GM12878 (cell line): ENCODE measurements around the gene DNAJA2. TPM values are rescaled to one million over a fixed set of nuclear protein-coding genes. Genes with fewer than 3 reads are reported as not detected.

ENCODE experiments used
- CTCF ChIP-seq, 3 experiments: IDR thresholded peaks in 2 of 3; conservative IDR thresholded peaks in 1 of 3; 2 replicates each; pipeline ENCODE4 v1.5.1; 2011; ENCODE audit warnings: low read depth in 3 of 3, low read length in 3 of 3, mild to moderate bottlenecking in 3 of 3, control low read depth in 2 of 3, moderate library complexity in 2 of 3, inconsistent platforms in 1 of 3, mixed read lengths in 1 of 3; ENCODE audit not compliant: control insufficient read depth in 2 of 3, insufficient read depth in 1 of 3; ENCODE audit errors: extremely low read depth in 1 of 3
- EGR1 ChIP-seq, 2 experiments: IDR thresholded peaks; 1 replicate in 1 of 2; 2 replicates in 1 of 2; pipeline ENCODE4 v1.6.1; 2011 to 2012; ENCODE audit warnings: low read depth in 2 of 2, low read length in 2 of 2, borderline replicate concordance in 1 of 2, mild to moderate bottlenecking in 1 of 2, moderate library complexity in 1 of 2
- ESRRA ChIP-seq: IDR thresholded peaks from 2 replicates; pipeline ENCODE4 v1.6.1; 2012; ENCODE audit warnings: mild to moderate bottlenecking, low read length, improper control_type of control experiment
- ETV6 ChIP-seq, 2 experiments: fragments of 450-650 bp in 1 of 2; IDR thresholded peaks in 1 of 2; conservative IDR thresholded peaks in 1 of 2; 2 replicates each; pipeline ENCODE4 v1.6.1; 2014; ENCODE audit warnings: antibody characterized with exemption in 1 of 2, borderline replicate concordance in 1 of 2, low read depth in 1 of 2, mild to moderate bottlenecking in 1 of 2, moderate library complexity in 1 of 2
- MTA2 ChIP-seq: fragments of 450-650 bp; IDR thresholded peaks from 2 replicates; pipeline ENCODE4 v1.6.1; 2016; ENCODE audit warnings: low read depth, mild to moderate bottlenecking, moderate library complexity
- MYB ChIP-seq: fragments of 150-350 bp; IDR thresholded peaks from 2 replicates; pipeline ENCODE4 v1.6.1; 2014; ENCODE audit warnings: mild to moderate bottlenecking, low read depth, low read length, borderline replicate concordance
- NFYB ChIP-seq: IDR thresholded peaks from 2 replicates; pipeline ENCODE4 v1.6.1; 2011; ENCODE audit warnings: low read depth, mild to moderate bottlenecking, low read length, improper control_type of control experiment, moderate library complexity; ENCODE audit not compliant: insufficient read depth
- NR2C1 ChIP-seq: fragments of 450-650 bp; IDR thresholded peaks from 2 replicates; pipeline ENCODE4 v1.6.1; 2017; ENCODE audit warnings: antibody characterized with exemption, mild to moderate bottlenecking, moderate library complexity
- NR2F1 ChIP-seq: fragments of 450-650 bp; conservative IDR thresholded peaks from 2 replicates; pipeline ENCODE4 v1.6.1; 2017; ENCODE audit warnings: mild to moderate bottlenecking
- POU2F2 ChIP-seq: IDR thresholded peaks from 3 replicates; pipeline ENCODE4 v1.6.1; 2011; ENCODE audit warnings: low read depth, mild to moderate bottlenecking, low read length, borderline replicate concordance
- RAD51 ChIP-seq: fragments of 450-650 bp; IDR thresholded peaks from 2 replicates; pipeline ENCODE4 v1.6.1; 2016; ENCODE audit warnings: moderate library complexity, mild to moderate bottlenecking, inconsistent platforms
- TARDBP ChIP-seq: IDR thresholded peaks from 2 replicates; pipeline ENCODE4 v1.6.1; 2016; ENCODE audit warnings: borderline replicate concordance
- WRNIP1 ChIP-seq: IDR thresholded peaks from 2 replicates; pipeline ENCODE4 v1.6.1; 2011; ENCODE audit warnings: low read depth, low read length, improper control_type of control experiment, borderline replicate concordance
- ZNF24 ChIP-seq: fragments of 450-650 bp; IDR thresholded peaks from 2 replicates; pipeline ENCODE4 v1.6.1; 2017; ENCODE audit warnings: antibody characterized with exemption, mild to moderate bottlenecking
- ZNF274 ChIP-seq: IDR thresholded peaks from one replicate; pipeline ENCODE4 v1.8.0; 2011; ENCODE audit not compliant: insufficient read length, insufficient read depth
- ZNF592 ChIP-seq: fragments of 450-650 bp; IDR thresholded peaks from 2 replicates; pipeline ENCODE4 v1.6.1; 2017; ENCODE audit warnings: mild to moderate bottlenecking, moderate library complexity
- ZNF622 ChIP-seq: fragments of 450-650 bp; IDR thresholded peaks from 2 replicates; pipeline ENCODE4 v1.6.1; 2017; ENCODE audit warnings: mild to moderate bottlenecking, inconsistent platforms
- ZNF687 ChIP-seq: fragments of 450-650 bp; IDR thresholded peaks from 2 replicates; pipeline ENCODE4 v1.6.1; 2017; ENCODE audit warnings: mild to moderate bottlenecking, moderate library complexity
- polyA plus RNA-seq, 11 experiments: library from polyadenylated mRNA; depleted of rRNA in 4 of 11; unstranded in 6 of 11; stranded (reverse) in 5 of 11; fragments of >200 nt; fragmentation: Nextera tagmentation in 4 of 11; fragmentation: Illumina TruSeq in 1 of 11; extraction: Ambion mirVana in 4 of 11; extraction: Trizol in 1 of 11; gene quantifications; 1 replicate in 1 of 11; 2 replicates in 10 of 11; pipeline versions ENCODE4 v1.2.1 to v1.2.3, GENCODE V29; 2011 to 2016; ENCODE audit warnings: inconsistent platforms in 2 of 11, missing spikeins in 2 of 11, low read depth in 1 of 11
- total RNA-seq, 4 experiments: library from RNA; depleted of rRNA in 3 of 4; stranded (reverse); fragments of >200 nt in 3 of 4; fragmentation: Illumina TruSeq in 1 of 4; extraction: Trizol in 1 of 4; gene quantifications; 2 replicates each; pipeline versions ENCODE4 v1.2.1 to v1.2.3, GENCODE V29; 2013 to 2021

Gene DNAJA2
- total and polyA plus RNA-seq, 10 of the 15 experiments (the other 5 are each of a cell fraction or from before 2014, with no cell fraction given) = 26.2 to 96.4 (median 58.1) TPM

- no peak for TF ChIP-seq ESRRA
- TF ChIP-seq MYB = no peak
- TF ChIP-seq TARDBP = no peak
- TF ChIP-seq EGR1 (IDR thresholded peaks at IDR 0.05; ENCODE audit: borderline replicate concordance in 1 of 2, low read depth in 2 of 2, low read length in 2 of 2) = no peak
- TF ChIP-seq NR2F1 = peak; percentile 97
- TF ChIP-seq WRNIP1 = no peak
- TF ChIP-seq ZNF622 = no peak
- TF ChIP-seq MTA2 = no peak
- TF ChIP-seq NR2C1 = 0 out of 2 replicates have a peak, but pooled peaks have one; percentile 15
- no peak for TF ChIP-seq ZNF687
- no peak for TF ChIP-seq ZNF274
- TF ChIP-seq ETV6 (conservative IDR thresholded peaks at IDR 0.05 in 1 of 2, IDR thresholded peaks at IDR 0.05 in 1 of 2; ENCODE audit: borderline replicate concordance in 1 of 2, low read depth in 1 of 2) = no peak
- TF ChIP-seq POU2F2 = peak; percentile 67; the same call in 1 of the 3 replicates
- TF ChIP-seq NFYB = no peak
- peak; percentile 37 to 67 (median 51); a peak in 5 of 6 replicates for TF ChIP-seq CTCF (IDR thresholded peaks at IDR 0.05 in 2 of 3, conservative IDR thresholded peaks at IDR 0.05 in 1 of 3; ENCODE audit: control insufficient read depth in 2 of 3, extremely low read depth in 1 of 3, insufficient read depth in 1 of 3, low read depth in 3 of 3, low read length in 3 of 3)
- TF ChIP-seq ZNF592 = no peak
- TF ChIP-seq ZNF24 = no peak
- TF ChIP-seq RAD51 = no peak
Measured at GRCh38 chr16:46918905-46919792, 54.3 kb downstream of the DNAJA2 start (continued).
